ENCODE results near the gene PLA2G4D.

- TF ChIP-seq CTCF (IDR thresholded peaks at IDR 0.05) (no peak), EP300 (IDR thresholded peaks at IDR 0.05) (no peak), POLR2A (IDR thresholded peaks at IDR 0.05) (no peak), POLR2AphosphoS5 (IDR thresholded peaks at IDR 0.05) (no peak)
These were observed 45.6 kb downstream of the PLA2G4D start for GRCh38 chr15:42048821-42049200.
